H54 (cell line): Measurements from ENCODE around the gene RSPH6A.

Source experiments
- DNase-seq: peaks from one replicate; pipeline ENCODE4 v3.0.0; 2011; ENCODE audit warnings: low spot score, mixed read lengths; ENCODE audit not compliant: insufficient read length
- FAIRE-seq: peaks from 3 replicates; lab custom pipeline; 2011; peaks lifted over from hg19 to GRCh38; lab: Jason Lieb, UNC
- POLR2A ChIP-seq: IDR thresholded peaks from 2 replicates; pipeline ENCODE4 v1.6.1; 2011; ENCODE audit warnings: low read depth, mild to moderate bottlenecking, low read length

RSPH6A gene

DNA sequence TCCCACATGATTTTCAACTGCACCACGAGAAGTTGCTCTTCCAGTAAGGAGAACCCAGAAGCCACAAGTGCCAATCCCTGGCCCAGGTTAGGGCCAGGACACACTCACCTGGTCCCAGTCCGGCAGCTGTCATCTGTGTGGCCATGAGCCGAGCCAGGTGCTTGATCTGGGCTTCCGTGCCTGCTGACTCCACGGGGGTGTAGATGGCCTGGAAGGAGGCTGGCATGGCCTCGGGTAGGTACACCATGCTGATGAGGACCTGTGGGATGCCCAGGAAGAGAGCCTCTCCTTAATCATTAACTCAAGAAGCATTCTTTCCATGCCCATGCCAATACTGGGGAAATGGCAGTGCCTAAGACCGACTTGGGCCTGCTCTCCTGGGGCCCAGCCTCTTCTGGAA is 19.9 kb upstream of the RSPH6A start:
- TF ChIP-seq POLR2A: no peak
- DNase-seq (no peak), FAIRE-seq (no peak)

DNA sequence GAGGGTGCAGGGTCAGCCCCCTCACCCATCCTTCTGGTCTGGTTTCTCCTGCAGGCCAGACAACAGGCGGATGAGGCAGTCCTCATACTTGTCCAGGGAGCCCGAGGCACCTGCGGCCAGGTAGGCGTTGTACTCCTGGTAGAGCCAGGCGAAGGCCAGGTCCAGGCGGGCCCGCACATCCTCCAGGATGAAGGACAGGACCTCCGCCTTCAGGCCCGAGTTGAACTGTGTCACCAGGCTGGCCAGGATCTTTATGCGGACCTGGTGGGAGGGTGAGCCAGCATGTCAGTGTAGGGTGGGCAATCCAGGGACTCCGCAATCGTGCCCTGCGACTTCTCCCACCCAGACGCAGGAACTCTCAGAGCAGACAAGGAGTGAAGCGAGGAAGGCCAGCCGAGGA is 13.8 kb upstream of the RSPH6A start:
- no peak for TF ChIP-seq POLR2A
- FAIRE-seq (no peak), DNase-seq (no peak)

DNA sequence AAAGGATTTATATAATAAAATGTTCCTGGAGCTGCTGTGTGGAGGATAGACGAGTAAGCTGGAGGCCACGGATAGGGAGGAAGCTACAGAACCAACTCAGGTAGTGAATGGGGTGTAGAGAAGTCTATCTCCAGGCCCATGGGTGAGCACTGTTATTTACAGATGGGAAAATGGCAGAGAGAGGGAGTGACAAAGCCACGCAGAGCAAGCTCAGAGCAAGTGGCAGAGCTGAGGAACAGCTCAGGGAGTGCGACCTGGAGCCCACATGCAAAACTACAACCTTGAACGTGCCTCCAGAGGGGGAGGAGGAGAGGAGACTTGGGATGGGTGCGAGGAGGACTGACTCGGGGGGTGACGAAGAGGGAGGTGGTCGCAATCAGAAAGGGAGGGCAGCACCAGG is 13.4 kb upstream of the RSPH6A start:
- no peak for FAIRE-seq
- DNase-seq: no peak
- TF ChIP-seq POLR2A: no peak

DNA sequence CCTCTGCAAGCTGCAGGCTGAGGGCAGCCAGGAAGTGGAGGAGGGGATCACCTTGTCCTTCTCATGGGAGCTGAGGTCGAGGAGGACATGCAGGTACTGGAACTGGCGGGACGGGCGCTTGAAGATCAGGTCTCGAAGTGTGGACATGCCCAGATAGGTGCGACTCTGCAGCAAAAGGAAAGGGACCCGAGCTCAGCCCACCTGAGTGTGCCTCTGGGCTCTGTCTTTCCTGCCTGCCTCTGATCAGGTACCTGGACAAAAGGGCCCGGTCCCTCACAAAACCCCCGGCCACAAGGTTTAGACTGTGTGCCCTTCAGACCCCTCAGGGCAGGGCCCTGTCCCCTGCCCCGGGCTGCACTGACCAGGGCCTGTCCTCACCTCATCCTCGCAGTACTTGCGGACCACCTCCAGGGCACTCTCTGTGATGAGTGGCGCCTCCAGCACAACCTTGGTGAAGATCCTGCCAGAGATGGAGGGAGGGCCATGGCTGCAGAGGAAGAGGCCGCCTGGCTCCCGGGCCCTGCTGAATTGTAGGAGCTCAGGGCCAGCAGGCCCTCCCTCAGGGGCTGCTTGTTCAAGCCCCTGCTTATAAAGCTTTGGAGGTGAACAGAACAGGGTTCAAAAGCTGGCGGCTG is 12.5 kb upstream of the RSPH6A start:
- no peak for DNase-seq
- TF ChIP-seq POLR2A: no peak
- FAIRE-seq: no peak

DNA sequence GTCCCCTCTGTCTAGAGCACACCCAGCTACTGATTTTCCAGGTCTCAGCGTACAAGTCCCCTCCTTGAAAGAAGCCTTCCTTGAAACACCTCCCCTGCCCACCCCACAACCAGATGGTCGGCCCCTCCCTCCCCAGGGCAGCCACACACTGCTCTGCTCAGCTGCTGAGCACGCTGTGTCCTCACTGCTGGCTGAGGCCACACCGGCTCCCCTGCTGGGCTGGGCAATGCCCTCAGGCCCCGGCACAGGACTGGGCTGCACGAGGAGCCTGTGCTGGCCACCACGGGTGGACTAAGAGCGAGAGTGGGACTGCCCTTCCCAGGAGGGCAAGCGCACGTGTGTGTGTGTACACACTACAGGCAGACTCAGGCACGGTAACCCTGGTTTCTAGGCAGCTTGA is 11.8 kb upstream of the RSPH6A start:
- no peak for TF ChIP-seq POLR2A
- FAIRE-seq (no peak), DNase-seq (no peak)

DNA sequence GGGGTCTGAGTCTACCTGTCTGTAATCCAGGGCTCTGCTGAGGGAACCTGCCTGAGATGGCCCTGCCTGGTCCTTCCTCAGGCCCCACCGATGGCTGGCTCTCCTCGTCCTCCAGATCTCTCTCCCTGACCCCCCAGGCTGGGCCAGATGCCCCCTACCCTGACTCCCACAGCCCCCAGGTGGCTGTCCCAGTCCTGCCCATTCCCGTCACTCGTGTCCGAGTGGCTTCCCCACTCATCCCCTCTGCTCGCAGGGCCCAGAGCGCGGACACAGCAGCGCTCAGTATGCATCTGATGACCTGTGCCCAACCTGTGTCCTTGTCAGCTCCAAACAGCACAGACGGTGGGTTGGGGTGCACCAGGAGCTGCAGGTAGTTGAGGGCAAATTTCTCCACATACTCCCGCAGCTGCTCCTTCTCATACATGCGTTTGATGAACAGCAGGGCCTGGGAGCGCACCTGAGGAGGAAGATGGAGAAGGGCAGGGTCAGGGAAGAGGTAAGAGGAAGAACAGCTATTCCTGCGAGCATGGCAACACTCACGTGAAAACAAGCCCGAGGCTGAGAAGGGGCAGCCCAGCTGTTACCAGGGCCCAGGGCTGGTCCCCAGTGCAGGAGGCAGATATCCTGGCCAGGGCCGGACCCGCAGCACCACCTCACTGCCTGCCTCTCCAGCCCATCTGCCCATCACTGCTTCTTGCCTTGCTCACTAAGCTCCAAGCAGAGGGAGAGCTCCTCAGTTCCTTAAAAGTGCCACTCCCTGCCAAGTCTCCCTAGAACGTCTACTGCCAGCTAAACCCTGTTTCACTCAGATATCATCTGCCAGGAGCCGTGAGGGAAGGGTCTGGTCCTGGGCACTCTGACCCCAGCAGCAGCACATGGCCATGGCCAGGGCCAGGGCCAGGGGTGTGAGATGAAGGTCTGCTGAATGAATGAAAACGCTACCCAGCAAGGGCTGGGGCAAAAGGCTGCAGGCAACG is 11.1 kb upstream of the RSPH6A start:
- DNase-seq (no peak), FAIRE-seq (no peak)
- no peak for TF ChIP-seq POLR2A

DNA sequence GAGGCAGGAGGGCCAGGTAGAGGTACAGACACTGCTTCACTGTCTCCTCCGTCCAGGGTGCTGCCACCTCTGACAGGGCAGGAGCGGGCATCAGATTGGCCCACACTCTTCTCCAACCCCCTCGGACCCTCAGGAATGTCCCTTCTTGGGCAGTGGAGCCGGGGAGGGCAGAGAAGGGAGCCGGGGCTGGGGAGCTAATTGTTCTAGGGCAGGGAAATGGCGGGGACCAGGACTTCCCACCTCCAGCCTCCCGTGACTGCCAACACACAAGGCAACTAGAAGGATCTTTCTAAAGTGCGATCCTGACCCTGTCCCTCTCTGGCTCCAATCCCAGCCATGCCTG is 10.1 kb upstream of the RSPH6A start:
- TF ChIP-seq POLR2A: no peak
- DNase-seq (no peak), FAIRE-seq (no peak)

DNA sequence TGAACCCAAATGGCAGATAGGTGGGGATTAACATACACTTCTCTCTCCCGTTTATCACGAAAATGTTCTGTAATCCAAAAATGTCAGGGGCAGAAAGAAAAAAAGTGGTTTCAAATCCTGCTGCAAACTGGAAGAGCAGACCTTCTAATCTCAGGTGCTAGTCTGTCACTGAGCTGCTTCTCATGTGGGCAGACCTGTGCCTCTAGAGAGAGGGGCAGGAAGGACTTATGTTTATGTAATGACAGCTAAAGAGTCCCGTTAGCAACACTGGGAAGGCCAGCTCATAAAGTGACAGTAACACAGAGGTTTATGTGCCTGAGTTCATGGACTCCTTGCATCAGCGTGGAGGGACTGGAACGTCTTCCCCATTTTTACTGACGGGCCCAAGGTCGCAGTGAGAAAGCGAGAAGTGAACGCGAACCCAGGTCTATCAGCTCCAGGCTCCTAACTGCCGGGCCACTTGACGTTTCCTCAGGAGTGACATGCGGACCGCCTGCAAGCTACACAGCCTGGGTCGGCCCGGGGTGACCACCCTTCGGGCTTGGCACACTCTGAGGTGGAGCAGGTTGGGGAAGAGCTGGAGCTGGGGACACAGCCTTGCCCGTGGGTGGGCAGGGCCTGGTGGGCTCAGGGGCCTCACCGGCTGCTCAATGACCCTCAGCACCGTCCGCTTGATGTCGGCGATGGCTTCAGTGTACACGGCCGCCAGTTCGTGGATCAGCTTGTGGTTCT is 9.6 kb upstream of the RSPH6A start:
- no peak for FAIRE-seq
- TF ChIP-seq POLR2A: no peak
- no peak for DNase-seq

DNA sequence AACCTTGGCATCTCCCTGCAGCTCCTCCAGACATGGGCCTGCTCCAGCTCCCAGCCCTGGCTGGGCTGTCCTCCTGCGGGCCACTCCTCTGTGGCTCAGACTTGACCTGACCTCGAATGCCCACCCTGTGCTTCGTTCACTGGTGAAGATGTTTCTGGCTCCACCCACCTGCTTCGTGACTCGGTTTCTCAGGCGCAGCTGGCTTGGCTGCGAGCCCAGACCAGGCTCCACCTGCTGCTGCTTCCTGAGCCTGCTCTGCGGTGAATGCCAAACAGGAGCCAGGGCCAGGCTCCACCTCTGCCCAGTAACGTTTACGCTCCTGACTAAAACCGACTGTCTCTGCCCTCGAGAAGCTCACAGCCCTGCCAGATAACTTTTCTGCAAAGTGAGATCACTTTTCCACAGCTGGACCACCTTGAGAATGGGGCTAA is 8.9 kb upstream of the RSPH6A start:
- no peak for TF ChIP-seq POLR2A
- FAIRE-seq: no peak
- DNase-seq: no peak

DNA sequence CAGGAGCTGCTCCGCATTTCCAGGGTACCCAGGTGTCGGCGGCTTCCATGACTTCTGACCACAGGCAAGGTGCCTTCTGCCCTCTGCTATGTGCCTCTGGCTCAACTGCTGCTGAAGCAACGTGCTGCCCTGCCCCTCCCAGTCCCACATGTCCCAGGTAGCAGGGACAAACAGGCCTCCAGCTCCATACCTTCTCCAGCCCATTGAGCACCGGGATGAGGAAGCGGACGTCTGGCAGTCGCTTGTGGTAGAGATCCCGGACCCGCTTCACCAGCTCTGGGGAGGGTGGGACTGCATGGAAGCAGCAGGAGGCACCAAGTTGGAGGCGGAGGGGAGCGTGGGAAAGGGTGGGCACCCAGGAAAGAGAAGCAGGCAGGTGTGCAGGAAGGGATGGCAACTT is 8.1 kb upstream of the RSPH6A start:
- DNase-seq (no peak), FAIRE-seq (no peak)
- no peak for TF ChIP-seq POLR2A

DNA sequence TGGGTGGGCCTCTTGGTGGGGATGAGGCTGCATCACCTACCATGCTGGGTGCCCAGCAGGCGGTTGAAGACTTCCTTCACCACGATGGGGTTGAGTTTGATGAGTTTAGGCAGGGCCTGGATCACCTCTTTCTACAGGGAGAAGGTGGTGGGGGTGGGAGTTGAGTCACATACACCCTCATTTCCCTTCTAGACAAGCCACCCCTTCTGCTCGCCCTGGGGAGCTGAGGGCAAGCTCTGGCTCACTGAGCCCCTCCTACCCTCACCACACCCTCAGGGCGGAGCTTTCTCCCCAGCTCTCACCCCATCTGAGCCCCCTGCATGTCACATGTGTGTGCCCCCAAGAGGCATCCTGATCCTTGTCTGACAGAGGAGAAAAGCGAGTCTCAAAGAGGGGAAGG is 7.6 kb upstream of the RSPH6A start:
- no peak for TF ChIP-seq POLR2A
- FAIRE-seq (no peak), DNase-seq (no peak)

DNA sequence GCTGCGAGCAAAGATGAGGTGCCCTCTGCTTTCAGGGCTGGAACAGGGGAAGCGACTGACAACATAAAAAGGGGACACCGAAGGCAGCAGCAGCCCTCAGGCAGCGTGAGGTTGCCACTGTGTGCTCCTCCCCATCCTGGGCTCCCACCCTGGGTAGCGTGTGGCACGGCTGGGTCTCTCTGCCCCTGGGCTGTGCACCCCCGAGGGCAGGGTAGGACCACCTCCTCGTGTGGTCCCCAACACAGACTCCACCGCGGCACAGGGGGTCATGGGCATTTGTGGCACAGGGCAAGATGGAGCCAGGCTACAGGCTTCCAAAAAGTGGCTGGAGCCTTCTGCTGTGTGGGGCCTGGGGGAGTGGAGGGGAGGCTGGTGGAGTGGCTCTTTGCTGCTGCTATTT is 6.5 kb upstream of the RSPH6A start:
- no peak for DNase-seq
- no peak for TF ChIP-seq POLR2A
- FAIRE-seq: no peak

DNA sequence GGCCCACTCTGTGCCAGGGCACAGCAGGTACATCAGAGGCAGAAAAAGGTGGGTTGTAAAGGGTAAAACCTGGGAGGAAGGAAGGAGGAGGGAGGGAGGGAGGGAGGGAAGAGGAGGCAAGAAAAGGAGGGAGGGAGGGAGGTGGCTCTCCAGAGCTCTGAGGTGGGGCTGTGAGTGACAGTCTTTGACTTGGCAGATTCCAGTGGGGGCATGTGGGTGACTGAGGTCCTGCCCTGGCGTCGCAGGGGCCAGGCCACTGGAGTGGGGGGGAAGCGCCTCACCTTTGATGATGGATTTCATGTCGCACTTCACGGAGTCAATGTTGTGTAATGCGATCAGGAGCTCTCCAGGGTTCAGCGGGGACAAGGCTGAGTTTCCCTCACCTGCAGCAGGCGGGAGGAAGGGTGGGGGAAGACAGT is 6.0 kb upstream of the RSPH6A start:
- no peak for TF ChIP-seq POLR2A
- FAIRE-seq: no peak

More for the DNA sequence above, 6.0 kb upstream of the RSPH6A start:
- DNase-seq: no peak
